Measurements from ENCODE around the gene C6orf132. TPM values are rescaled to one million over a fixed set of nuclear protein-coding genes. Genes with fewer than 3 reads are reported as not detected.

C6orf132 gene
- total and polyA plus RNA-seq, 9 of the 15 experiments (the other 6 are each of a cell fraction or from before 2014, with no cell fraction given), result 0.06 to 0.35 (median 0.14) TPM

GRCh38 chr6:42110683-42111082 is 31.7 kb downstream of the C6orf132 start:
- 3% methylated on average over 3 of the region's 3 CpGs for WGBS (ENCODE audit: insufficient coverage, low coverage, missing lambda C conversion rate)
- FAIRE-seq (peak; percentile 6), ATAC-seq (no peak), DNase-seq (ENCODE audit: extremely low read depth in 1 of 4, low spot score in 3 of 4) (no peak)
- Histone ChIP-seq H3K27me3 (ENCODE audit: control insufficient read depth in 2 of 2, insufficient read depth in 2 of 2, low read length in 2 of 2) (peaks cover 8% of the 10 kb centered on the region in 2 experiments; a peak in 2 of 5 replicates), H2AFZ (ENCODE audit: low read depth, low read length) (no peak overlapping the region), H3K27ac (ENCODE audit: extremely low read depth, low read depth, low read length) (no peak overlapping the region), H3K79me2 (ENCODE audit: control insufficient read depth, insufficient read depth, low read length) (no peaks in the 10 kb centered on the region), H3K9me1 (ENCODE audit: control insufficient read depth, insufficient read depth, low read length) (no peaks in the 10 kb centered on the region), H3K9ac (ENCODE audit: insufficient read depth in 1 of 2, low read depth in 2 of 2, low read length in 2 of 2) (no peak overlapping the region), H3K36me3 (ENCODE audit: control insufficient read depth, insufficient read depth, low read length) (no peaks in the 10 kb centered on the region), H4K20me1 (replicated peaks; ENCODE audit: control insufficient read depth, insufficient read depth, low read length) (no peaks in the 10 kb centered on the region), H3K4me1 (replicated peaks in 1 of 2; ENCODE audit: control insufficient read depth in 2 of 2, insufficient read depth in 2 of 2, low read length in 2 of 2) (peaks cover 4 to 13% of the 10 kb centered on the region in 2 experiments; a peak in 3 of 5 replicates), H3K4me2 (ENCODE audit: insufficient read depth, low read length) (no peak overlapping the region), H3K4me3 (no peak overlapping the region), H3K9me3 (replicated peaks; ENCODE audit: control insufficient read depth, insufficient read depth, low read depth, low read length) (peaks cover 7% of the 10 kb centered on the region; the same call in 1 of the 2 replicates)
- ChIA-PET CTCF (ENCODE audit: low intra/inter-chr PET ratio) (no interaction called here), POLR2A (interaction anchor here (0.6 to 1.8 kb wide), 3 partner anchors 11 to 15 kb away, joined by 3 to 7 read pairs (median 4); no protein-coding TSS in a partner anchor)
- intact Hi-C loops (cut with micrococcal nuclease) (no loop called here), in situ Hi-C loops (cut with MboI) (no loop called here)
- BruUV-seq (replicated peaks), result no TSS peak
- TF ChIP-seq TAF15 (IDR thresholded peaks at IDR 0.05; ENCODE audit: low read depth, low read length) (no peak), CBFA2T3 (IDR thresholded peaks at IDR 0.05) (no peak), ZNF507 (tag; conservative IDR thresholded peaks at IDR 0.05) (no peak), RBM39 (optimal IDR thresholded peaks at IDR 0.05; ENCODE audit: low read depth, low read length) (no peak), GATAD2B (IDR thresholded peaks at IDR 0.05; ENCODE audit: borderline replicate concordance) (no peak), PCBP1 (IDR thresholded peaks at IDR 0.05; ENCODE audit: low read depth, low read length, poor library complexity, severe bottlenecking) (no peak), ZBTB49 (CRISPR knock-in tag; IDR thresholded peaks at IDR 0.05; ENCODE audit: borderline replicate concordance) (no peak), MBD1 (CRISPR knock-in tag; IDR thresholded peaks at IDR 0.05) (no peak), THAP12 (CRISPR knock-in tag; IDR thresholded peaks at IDR 0.05) (no peak), XRCC4 (IDR thresholded peaks at IDR 0.05; ENCODE audit: extremely low read depth, insufficient read depth, insufficient read length) (no peak), DLX4 (CRISPR knock-in tag; IDR thresholded peaks at IDR 0.05) (no peak), DIDO1 (tag; IDR thresholded peaks at IDR 0.05; ENCODE audit: low read depth) (no peak)

All from K562 (cell line).